D341Med (cell line): Measurements from ENCODE around the gene PKD1L1.
"Not testable (repeated sequence)": the region's sequence is repeated elsewhere in the genome, so short reads cannot be mapped to it uniquely, and the experiment has no call there.

Source experiments
- DNase-seq: peaks from one replicate; pipeline ENCODE4 v3.0.0; 2012; ENCODE audit warnings: low spot score

PKD1L1 gene

GRCh38 chr7:47765373-47765979 is 182.8 kb downstream of the PKD1L1 start:
- DNase-seq = no peak

GRCh38 chr7:47764746-47765145 is 183.5 kb downstream of the PKD1L1 start:
- DNase-seq = no peak

- no peak for DNase-seq
Measured at GRCh38 chr7:47763063-47763974, 184.9 kb downstream of the PKD1L1 start.

GRCh38 chr7:47762746-47763062 is 185.6 kb downstream of the PKD1L1 start:
- no peak for DNase-seq

- no peak for DNase-seq
Measured at GRCh38 chr7:47762207-47762606, 186.1 kb downstream of the PKD1L1 start.

- no peak for DNase-seq
Measured at GRCh38 chr7:47759056-47759706, 189.1 kb downstream of the PKD1L1 start.

GRCh38 chr7:47758546-47758945 is 189.7 kb downstream of the PKD1L1 start:
- no peak for DNase-seq

GRCh38 chr7:47757921-47758411 is 190.3 kb downstream of the PKD1L1 start:
- DNase-seq = no peak

GRCh38 chr7:47756636-47757035 is 191.6 kb downstream of the PKD1L1 start:
- no peak for DNase-seq

GRCh38 chr7:47755248-47755647 is 193.0 kb downstream of the PKD1L1 start:
- DNase-seq = no peak

GRCh38 chr7:47751724-47752123 is 196.5 kb downstream of the PKD1L1 start:
- not testable (repeated sequence) for DNase-seq

- DNase-seq = no peak
Measured at GRCh38 chr7:47751043-47751442, 197.2 kb downstream of the PKD1L1 start.

- DNase-seq = no peak
Measured at GRCh38 chr7:47748041-47748440, 200.2 kb downstream of the PKD1L1 start.

GRCh38 chr7:47747160-47747559 is 201.1 kb downstream of the PKD1L1 start:
- no peak for DNase-seq

- DNase-seq = no peak
Measured at GRCh38 chr7:47746468-47746867, 201.8 kb downstream of the PKD1L1 start.

- DNase-seq = no peak
Measured at GRCh38 chr7:47744883-47745282, 203.4 kb downstream of the PKD1L1 start.

GRCh38 chr7:47743965-47744591 is 204.2 kb downstream of the PKD1L1 start:
- no peak for DNase-seq

GRCh38 chr7:47741984-47742383 is 206.3 kb downstream of the PKD1L1 start:
- DNase-seq = no peak

GRCh38 chr7:47739891-47740290 is 208.4 kb downstream of the PKD1L1 start:
- DNase-seq = no peak

GRCh38 chr7:47739301-47739875 is 208.9 kb downstream of the PKD1L1 start:
- no peak for DNase-seq

- no peak for DNase-seq
Measured at GRCh38 chr7:47738563-47739166, 209.6 kb downstream of the PKD1L1 start.

GRCh38 chr7:47737601-47738000 is 210.7 kb downstream of the PKD1L1 start:
- DNase-seq = no peak
